Hepatocyte (in vitro differentiated cells): Measurements from ENCODE around the gene PSMG3. TPM values are rescaled to one million over a fixed set of nuclear protein-coding genes. Genes with fewer than 3 reads are reported as not detected.

Source experiments
- DNase-seq: peaks from one replicate; pipeline ENCODE4 v3.0.0-alpha.2; 2016; ENCODE audit warnings: low spot score
- H2AFZ ChIP-seq: fragments of 200-600 bp; sonication (generic); 2 replicates; pipeline ENCODE4 v1.6.0; 2016; ENCODE audit warnings: antibody characterized with exemption, mild to moderate bottlenecking
- H3K27ac ChIP-seq: fragments of 200-600 bp; sonication (generic); 2 replicates; pipeline ENCODE4 v1.5.1; 2016; ENCODE audit warnings: mild to moderate bottlenecking
- H3K27me3 ChIP-seq: fragments of 200-600 bp; sonication (generic); 2 replicates; pipeline ENCODE4 v1.6.1; 2016
- H3K36me3 ChIP-seq: fragments of 200-600 bp; sonication (generic); replicated peaks from 2 replicates; pipeline ENCODE4 v1.5.1; 2016; ENCODE audit warnings: low read depth; ENCODE audit not compliant: insufficient read depth
- H3K4me1 ChIP-seq: fragments of 200-600 bp; sonication (generic); 2 replicates; pipeline ENCODE4 v1.5.1; 2016; ENCODE audit warnings: mild to moderate bottlenecking, moderate library complexity; ENCODE audit not compliant: insufficient read depth
- H3K4me2 ChIP-seq: fragments of 200-600 bp; sonication (generic); 2 replicates; pipeline ENCODE4 v1.6.0; 2016
- H3K4me3 ChIP-seq: fragments of 200-600 bp; sonication (generic); 2 replicates; pipeline ENCODE4 v1.5.1; 2016; ENCODE audit warnings: mild to moderate bottlenecking
- H3K79me2 ChIP-seq: fragments of 200-600 bp; sonication (generic); 2 replicates; pipeline ENCODE4 v1.6.0; 2017; ENCODE audit warnings: mild to moderate bottlenecking
- H3K9me2 ChIP-seq: fragments of 200-600 bp; sonication (generic); replicated peaks from 2 replicates; pipeline ENCODE4 v1.6.0; 2017; ENCODE audit warnings: mild to moderate bottlenecking; ENCODE audit not compliant: insufficient read depth
- H3K9me3 ChIP-seq: fragments of 200-600 bp; sonication (generic); 2 replicates; pipeline ENCODE4 v1.5.1; 2016; ENCODE audit warnings: low read depth, mild to moderate bottlenecking
- H4K20me1 ChIP-seq: fragments of 200-600 bp; sonication (generic); 2 replicates; pipeline ENCODE4 v1.6.0; 2016; ENCODE audit warnings: mild to moderate bottlenecking; ENCODE audit not compliant: insufficient read depth, poor library complexity, severe bottlenecking
- CTCF ChIP-seq: fragments of 200-600 bp; sonication (generic); IDR thresholded peaks from 2 replicates; pipeline ENCODE4 v1.5.1; 2016; ENCODE audit warnings: antibody characterized with exemption, mild to moderate bottlenecking; ENCODE audit not compliant: poor library complexity
- EZH2 ChIP-seq: fragments of 200-600 bp; sonication (generic); IDR thresholded peaks from 2 replicates; pipeline ENCODE4 v1.6.1; 2016; ENCODE audit warnings: antibody characterized with exemption, mild to moderate bottlenecking, borderline replicate concordance
- EZH2phosphoT487 ChIP-seq: fragments of 200-600 bp; sonication (generic); IDR thresholded peaks from one replicate; pipeline ENCODE4 v1.6.1; 2018; ENCODE audit warnings: antibody characterized with exemption, mild to moderate bottlenecking, low read depth, moderate library complexity; ENCODE audit not compliant: unreplicated experiment, severe bottlenecking
- WGBS: methylation state at CpG from one replicate; pipeline ENCODE4 v1.1.6; 2016; ENCODE audit warnings: low lambda C conversion rate; ENCODE audit errors: missing lambda C conversion rate; 5-methylcytosine and 5-hydroxymethylcytosine counted together
- polyA plus RNA-seq: library from polyadenylated mRNA; unstranded; fragments of >200 nt; fragmentation: Nextera tagmentation; extraction: Ambion mirVana; gene quantifications from 2 replicates; pipeline ENCODE4 v1.2.1, GENCODE V29; 2016
- total RNA-seq: library from RNA; depleted of rRNA; stranded (reverse); fragments of >200 nt; gene quantifications from 2 replicates; pipeline ENCODE4 v1.2.3, GENCODE V29; 2014

Gene PSMG3
- total and polyA plus RNA-seq, 2 experiments from 2014 or later: 42.7 to 44.8 TPM

DNA sequence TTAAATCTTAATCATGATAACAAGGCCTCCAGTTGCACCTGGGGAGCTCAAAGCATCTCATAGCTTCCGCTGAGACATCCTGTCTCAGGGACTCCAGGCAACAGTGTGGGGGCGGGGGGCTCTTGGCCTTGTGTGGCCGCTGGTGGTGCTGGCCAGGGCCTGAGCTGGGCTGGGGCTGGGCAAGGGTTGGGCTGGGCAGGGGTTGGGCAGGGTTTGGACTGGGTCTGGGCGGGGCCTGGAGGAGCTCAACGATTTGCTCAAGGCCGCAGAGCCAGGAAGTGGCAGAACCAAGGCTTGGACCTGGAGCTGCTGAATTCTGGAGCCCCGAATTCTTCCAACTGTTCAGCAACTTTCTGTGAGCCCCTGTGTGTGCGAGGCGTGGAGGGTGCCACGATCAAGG, 37.9 kb upstream of the PSMG3 start:
- TF ChIP-seq EZH2phosphoT487 (no peak), EZH2 (no peak), CTCF (no peak)

DNA sequence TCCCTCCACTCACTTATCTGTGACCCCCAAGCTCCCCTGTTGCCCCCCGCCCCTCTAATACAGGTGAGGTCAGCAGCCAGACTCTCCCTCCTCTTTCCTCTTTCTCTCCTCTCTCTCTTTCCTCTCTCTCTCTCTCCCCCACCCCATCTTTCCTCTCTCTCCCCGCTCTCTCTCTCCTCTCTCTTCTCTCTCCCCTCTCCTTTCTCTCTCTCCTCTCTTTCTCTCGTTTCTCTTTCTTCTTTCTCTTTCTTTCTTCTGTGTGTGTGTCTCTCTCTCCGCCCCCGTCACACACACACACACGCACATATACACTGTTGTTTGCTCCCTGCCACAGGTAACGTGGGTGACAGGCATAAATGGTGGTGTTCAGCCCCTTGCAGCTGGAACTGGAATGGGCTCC, 37.2 kb upstream of the PSMG3 start:
- Histone ChIP-seq H3K9me2 (no peaks in the 10 kb centered on the region), H3K27ac (no peak overlapping the region), H2AFZ (no peak overlapping the region), H3K9me3 (no peaks in the 10 kb centered on the region), H3K4me2 (no peak overlapping the region), H3K79me2 (no peaks in the 10 kb centered on the region), H3K4me1 (no peaks in the 10 kb centered on the region), H3K36me3 (no peaks in the 10 kb centered on the region), H3K27me3 (no peaks in the 10 kb centered on the region), H3K4me3 (no peak overlapping the region), H4K20me1 (no peaks in the 10 kb centered on the region)
- no peak for TF ChIP-seq CTCF
- TF ChIP-seq EZH2: no peak
- WGBS: 78% methylated on average over 5 of the region's 7 CpGs
- DNase-seq: no peak

More for the DNA sequence above, 37.9 kb upstream of the PSMG3 start:
- WGBS: 97% methylated on average over 7 of the region's 10 CpGs
- Histone ChIP-seq H3K4me3 (no peak overlapping the region), H3K27me3 (no peaks in the 10 kb centered on the region), H3K4me2 (no peak overlapping the region), H3K9me3 (no peaks in the 10 kb centered on the region), H3K4me1 (no peaks in the 10 kb centered on the region), H3K27ac (no peak overlapping the region), H3K9me2 (no peaks in the 10 kb centered on the region), H3K36me3 (no peaks in the 10 kb centered on the region), H4K20me1 (no peaks in the 10 kb centered on the region), H3K79me2 (no peaks in the 10 kb centered on the region), H2AFZ (no peak overlapping the region)
- no peak for DNase-seq

DNA sequence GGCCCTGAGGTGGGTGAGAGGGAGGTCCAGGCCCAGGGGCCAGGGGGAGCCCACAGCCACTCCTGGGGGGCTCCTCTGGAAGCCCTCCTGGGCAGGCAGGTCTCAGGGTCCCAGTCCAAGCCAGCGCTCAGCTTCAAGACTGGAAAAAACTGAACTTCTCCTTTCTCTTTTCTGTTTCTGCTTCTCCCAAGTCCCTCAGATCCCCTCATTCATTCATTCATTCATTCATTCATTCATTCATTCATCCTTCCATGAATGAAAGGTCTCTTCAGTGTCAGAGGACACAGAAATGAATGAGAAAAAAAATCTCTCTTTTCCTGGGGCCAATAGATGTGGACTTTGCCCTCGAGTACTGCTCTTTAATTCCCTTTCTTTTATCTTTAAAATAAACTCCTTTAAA, 34.6 kb upstream of the PSMG3 start:
- no peak for DNase-seq
- TF ChIP-seq EZH2: no peak
- TF ChIP-seq CTCF: no peak
- no peak for TF ChIP-seq EZH2phosphoT487
- H3K4me1 ChIP-seq: no peaks in the 10 kb centered on the region
- H4K20me1 ChIP-seq: no peaks in the 10 kb centered on the region
- 76% methylated on average over 2 of the region's 2 CpGs for WGBS
- H3K4me2 ChIP-seq: no peak overlapping the region
- no peak overlapping the region for H3K4me3 ChIP-seq
- no peaks in the 10 kb centered on the region for H3K27me3 ChIP-seq
- no peaks in the 10 kb centered on the region for H3K36me3 ChIP-seq
- no peaks in the 10 kb centered on the region for H3K9me3 ChIP-seq
- H3K9me2 ChIP-seq: no peaks in the 10 kb centered on the region
- no peaks in the 10 kb centered on the region for H3K79me2 ChIP-seq
- H3K27ac ChIP-seq: no peak overlapping the region
- no peak overlapping the region for H2AFZ ChIP-seq
